B cell (primary cell): ENCODE results near the gene ZNF362. TPM values are rescaled to one million over a fixed set of nuclear protein-coding genes. Genes with fewer than 3 reads are reported as not detected.

Experiments
- ATAC-seq: fragments of 200-7000 bp; cut with Tn5 transposase; one replicate; pipeline ENCODE4 v1.10.0; 2021; ENCODE audit warnings: low read depth, mild to moderate bottlenecking, moderate number of reproducible peaks, moderate library complexity
- CTCF ChIA-PET: fragments of 350-600 bp; sonication (Branson Sonifier 250); formaldehyde crosslinking; loops from one replicate; lab custom pipeline; 2021; ENCODE audit warnings: antibody characterized with exemption, inconsistent platforms; lab: Charles Lee
- POLR2A ChIA-PET: fragments of 350-600 bp; sonication (Branson Sonifier 250); formaldehyde crosslinking; loops from one replicate; lab custom pipeline; 2021; ENCODE audit warnings: antibody characterized with exemption; lab: Charles Lee
- DNase-seq: peaks from one replicate; pipeline ENCODE4 v3.0.0; 2013
- H2AFZ ChIP-seq: 2 replicates; pipeline ENCODE4 v1.6.1; 2012; ENCODE audit warnings: mild to moderate bottlenecking, low read depth, low read length; ENCODE audit not compliant: insufficient read depth, poor library complexity, severe bottlenecking
- H3K27ac ChIP-seq, 2 donors: 1 replicate in 1 of 2; 2 replicates in 1 of 2; pipeline ENCODE4 v1.5.1; 2012 to 2013; ENCODE audit warnings: low read length in 2 of 2, mild to moderate bottlenecking in 2 of 2, moderate library complexity in 1 of 2
- H3K27me3 ChIP-seq, 4 experiments: fragments of 200-600 bp in 1 of 4; sonication (generic) in 1 of 4; replicated peaks in 1 of 4; 1 replicate in 2 of 4; 2 replicates in 2 of 4; pipeline versions ENCODE4 v1.6.1 to v1.7.0; 2013 to 2016; ENCODE audit warnings: low read length in 3 of 4, mild to moderate bottlenecking in 2 of 4, mixed read lengths in 1 of 4, moderate library complexity in 1 of 4; ENCODE audit not compliant: insufficient read depth in 4 of 4, control insufficient read depth in 3 of 4; ENCODE audit errors: control extremely low read depth in 1 of 4
- H3K36me3 ChIP-seq, 2 experiments: replicated peaks in 1 of 2; 1 replicate in 1 of 2; 2 replicates in 1 of 2; pipeline versions ENCODE4 v1.6.1 to v1.7.1; 2013; ENCODE audit warnings: low read length in 1 of 2; ENCODE audit not compliant: insufficient read depth in 2 of 2, control insufficient read depth in 1 of 2; ENCODE audit errors: control extremely low read depth in 1 of 2, extremely low read depth in 1 of 2
- H3K4me1 ChIP-seq, 2 donors: fragments of 200-600 bp in 1 of 2; sonication (generic) in 1 of 2; 1 replicate in 1 of 2; 2 replicates in 1 of 2; pipeline versions ENCODE4 v1.5.1 to v1.6.1; 2013 to 2017; ENCODE audit warnings: low read length in 2 of 2; ENCODE audit not compliant: control insufficient read depth in 2 of 2, insufficient read depth in 2 of 2
- H3K4me2 ChIP-seq: replicated peaks from 2 replicates; pipeline ENCODE3; 2012; ENCODE audit warnings: mild to moderate bottlenecking, low read depth, low read length; ENCODE audit not compliant: poor library complexity, severe bottlenecking
- H3K4me3 ChIP-seq, 5 experiments: fragments of 200-600 bp in 1 of 5; sonication (generic) in 1 of 5; 1 replicate in 3 of 5; 2 replicates in 2 of 5; pipeline versions ENCODE4 v1.5.1 to v1.7.0; 2011 to 2016; ENCODE audit warnings: low read length in 4 of 5, mild to moderate bottlenecking in 4 of 5, low read depth in 2 of 5, control low read depth in 1 of 5, moderate library complexity in 1 of 5; ENCODE audit not compliant: insufficient read depth in 1 of 5; ENCODE audit errors: control extremely low read depth in 1 of 5, extremely low read depth in 1 of 5
- H3K79me2 ChIP-seq: fragments of 200-600 bp; sonication (generic); one replicate; pipeline ENCODE4 v1.6.0; 2016; ENCODE audit warnings: low read length; ENCODE audit not compliant: control insufficient read depth, insufficient read depth
- H3K9ac ChIP-seq: fragments of 200-600 bp; sonication (generic); 2 replicates; pipeline ENCODE4 v1.6.1; 2017; ENCODE audit warnings: mild to moderate bottlenecking, low read length, moderate library complexity
- H3K9me3 ChIP-seq, 3 donors: one replicate each; pipeline versions ENCODE4 v1.6.1 to v1.7.1; 2013; ENCODE audit warnings: low read length in 2 of 3; ENCODE audit not compliant: control insufficient read depth in 2 of 3, insufficient read depth in 1 of 3; ENCODE audit errors: control extremely low read depth in 1 of 3
- H4K20me1 ChIP-seq: 2 replicates; pipeline ENCODE4 v1.6.0; 2012; ENCODE audit warnings: mild to moderate bottlenecking, low read length; ENCODE audit not compliant: insufficient read depth, control insufficient read depth, poor library complexity, severe bottlenecking
- H3K27ac Mint-ChIP-seq: one replicate; pipeline ENCODE4 v1.8.0; 2021; ENCODE audit warnings: mixed read lengths
- H3K27me3 Mint-ChIP-seq: one replicate; pipeline ENCODE4 v1.8.0; 2021; ENCODE audit warnings: mixed read lengths
- H3K4me1 Mint-ChIP-seq: one replicate; pipeline ENCODE4 v1.8.0; 2021; ENCODE audit warnings: mixed read lengths
- H3K4me3 Mint-ChIP-seq: one replicate; pipeline ENCODE4 v1.8.0; 2021; ENCODE audit warnings: mixed read lengths
- H3K9me3 Mint-ChIP-seq: one replicate; pipeline ENCODE4 v1.8.0; 2022; ENCODE audit warnings: mixed read lengths; ENCODE audit not compliant: insufficient read depth
- EZH2 ChIP-seq: IDR thresholded peaks from 2 replicates; pipeline ENCODE4 v1.6.1; 2012; ENCODE audit warnings: borderline replicate concordance, low read depth, mild to moderate bottlenecking, moderate library complexity, low read length; ENCODE audit not compliant: insufficient read depth, poor library complexity, severe bottlenecking
- WGBS: methylation state at CpG from one replicate; pipeline ENCODE4 v1.1.5; 2013; ENCODE audit warnings: missing lambda C conversion rate; ENCODE audit not compliant: insufficient coverage; 5-methylcytosine and 5-hydroxymethylcytosine counted together
- intact Hi-C: fragments of 100-400 bp; cut with micrococcal nuclease; formaldehyde crosslinking; loops from one replicate; pipeline ENCODE4 v1.10.0; 2022
- polyA plus RNA-seq: library from polyadenylated mRNA; depleted of rRNA; stranded (reverse); fragments of >200 nt; gene quantifications from 2 replicates; pipeline ENCODE4 v1.2.3, GENCODE V29; 2012
- total RNA-seq, 2 donors: library from RNA; stranded (reverse); fragments of 120-200 nt in 1 of 2; gene quantifications; 1 replicate in 1 of 2; 2 replicates in 1 of 2; pipeline versions ENCODE4 v1.2.3 to v1.2.4, GENCODE V29; 2013 to 2022
- TF ChIP-seq, protein P1 (sequence below): fragments of 200-600 bp; IDR thresholded peaks from one replicate; pipeline ENCODE4 v1.8.0; 2022; ENCODE audit warnings: antibody characterized with exemption, mild to moderate bottlenecking

The ZNF362 gene
- total and polyA plus RNA-seq, 2 donors (not counting 1 experiment from before 2014, with no cell fraction given), result 14.0 to 20.4 TPM

DNA sequence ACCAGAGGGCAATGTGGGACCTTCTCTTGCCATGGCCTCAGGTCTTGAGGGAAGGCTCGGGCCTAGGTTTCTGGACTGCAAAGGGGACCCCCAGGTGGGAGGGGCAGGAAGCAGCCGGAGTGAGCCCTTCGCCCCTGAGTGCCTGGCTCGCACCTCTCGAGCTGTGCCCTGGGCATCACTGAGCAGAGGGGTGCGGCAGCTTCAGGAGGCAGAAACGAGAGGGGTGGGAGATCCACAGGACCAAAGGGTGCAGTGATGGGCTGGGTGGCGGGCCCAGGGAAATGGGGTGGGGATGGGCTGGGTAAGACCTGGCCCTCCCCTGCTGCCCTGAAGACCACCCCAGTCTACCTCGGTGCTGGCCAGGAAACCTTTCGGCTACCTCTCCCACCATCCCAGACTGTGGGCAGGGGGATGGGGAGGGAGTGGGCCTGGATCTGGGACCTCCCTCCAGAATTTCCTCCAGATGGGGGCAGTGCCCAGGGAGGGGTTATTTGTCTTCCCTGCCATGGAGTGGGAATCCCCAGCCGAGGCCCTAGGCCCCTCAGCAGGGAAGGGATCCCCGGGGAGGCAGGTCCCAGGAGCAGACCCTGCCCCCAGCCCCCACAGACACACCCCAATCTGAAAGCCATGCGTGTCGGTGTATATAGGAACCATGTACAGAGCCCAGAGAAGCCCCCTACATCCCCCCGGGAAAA is 43.3 kb downstream of the ZNF362 start:
- POLR2A ChIA-PET, result interaction anchor here (0.7 kb wide), 1 partner anchor 167 kb away, joined by 3 read pairs; no protein-coding TSS in a partner anchor
- Histone ChIP-seq H3K79me2 (no peaks in the 10 kb centered on the region), H2AFZ (no peak overlapping the region), H3K27ac (no peak overlapping the region), H3K27me3 (no peaks in the 10 kb centered on the region), H4K20me1 (peaks cover under 1% of the 10 kb centered on the region), H3K9ac (no peak overlapping the region), H3K4me2 (no peak overlapping the region), H3K9me3 (no peaks in the 10 kb centered on the region), H3K4me1 (no peaks in the 10 kb centered on the region), H3K4me3 (no peak overlapping the region), H3K36me3 (peaks cover 0 to 33% of the 10 kb centered on the region in 2 experiments)
- H3K27me3 Mint-ChIP-seq, result no peaks in the 10 kb centered on the region
- ATAC-seq (no peak), DNase-seq (no peak)
- intact Hi-C loops, result loop anchor here (5.0 kb wide), 2 partner anchors 53 to 313 kb away; no protein-coding TSS in a partner anchor
- no peaks in the 10 kb centered on the region for H3K9me3 Mint-ChIP-seq
- H3K4me3 Mint-ChIP-seq, result no peak overlapping the region
- CTCF ChIA-PET, result interaction anchor here (1.1 to 8.3 kb wide), 4 partner anchors 17 to 170 kb away, joined by 3 to 210 read pairs (median 76); partner anchors contain the start of gene ZSCAN20
- H3K4me1 Mint-ChIP-seq, result no peaks in the 10 kb centered on the region
- TF ChIP-seq, protein P1, sequence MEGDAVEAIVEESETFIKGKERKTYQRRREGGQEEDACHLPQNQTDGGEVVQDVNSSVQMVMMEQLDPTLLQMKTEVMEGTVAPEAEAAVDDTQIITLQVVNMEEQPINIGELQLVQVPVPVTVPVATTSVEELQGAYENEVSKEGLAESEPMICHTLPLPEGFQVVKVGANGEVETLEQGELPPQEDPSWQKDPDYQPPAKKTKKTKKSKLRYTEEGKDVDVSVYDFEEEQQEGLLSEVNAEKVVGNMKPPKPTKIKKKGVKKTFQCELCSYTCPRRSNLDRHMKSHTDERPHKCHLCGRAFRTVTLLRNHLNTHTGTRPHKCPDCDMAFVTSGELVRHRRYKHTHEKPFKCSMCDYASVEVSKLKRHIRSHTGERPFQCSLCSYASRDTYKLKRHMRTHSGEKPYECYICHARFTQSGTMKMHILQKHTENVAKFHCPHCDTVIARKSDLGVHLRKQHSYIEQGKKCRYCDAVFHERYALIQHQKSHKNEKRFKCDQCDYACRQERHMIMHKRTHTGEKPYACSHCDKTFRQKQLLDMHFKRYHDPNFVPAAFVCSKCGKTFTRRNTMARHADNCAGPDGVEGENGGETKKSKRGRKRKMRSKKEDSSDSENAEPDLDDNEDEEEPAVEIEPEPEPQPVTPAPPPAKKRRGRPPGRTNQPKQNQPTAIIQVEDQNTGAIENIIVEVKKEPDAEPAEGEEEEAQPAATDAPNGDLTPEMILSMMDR, result no peak
- 93% methylated on average over 10 of the region's 15 CpGs for WGBS
- no peak overlapping the region for H3K27ac Mint-ChIP-seq

DNA sequence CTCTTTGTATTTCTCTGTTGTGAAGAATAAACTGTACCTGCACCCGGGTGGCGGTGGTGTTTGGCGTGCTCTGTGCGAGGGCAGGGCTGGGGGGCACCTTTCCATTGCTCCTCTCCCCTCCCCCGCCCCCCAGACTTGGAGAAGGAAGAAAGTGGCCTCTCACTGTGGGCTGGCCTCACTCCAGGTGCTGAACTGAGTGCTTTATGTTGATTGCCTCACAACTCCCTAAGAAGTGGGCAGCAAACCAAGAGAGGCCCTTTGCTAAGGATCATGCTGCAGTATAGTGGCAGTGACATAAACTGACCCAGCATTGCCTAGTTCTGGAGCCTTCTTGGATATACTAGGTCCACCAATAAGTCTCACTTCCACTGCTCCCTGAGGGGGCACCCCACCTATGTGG is 44.4 kb downstream of the ZNF362 start:
- TF ChIP-seq, protein P1, result no peak
- no peak for TF ChIP-seq EZH2
- no peak for DNase-seq
- no peak overlapping the region for H3K9ac ChIP-seq

More for the DNA sequence above, 44.4 kb downstream of the ZNF362 start:
- Histone ChIP-seq H3K4me3 (no peak overlapping the region), H3K79me2 (no peaks in the 10 kb centered on the region), H3K9me3 (no peaks in the 10 kb centered on the region), H3K4me1 (no peaks in the 10 kb centered on the region), H3K36me3 (peaks cover 0 to 25% of the 10 kb centered on the region in 2 experiments), H3K27me3 (no peaks in the 10 kb centered on the region), H4K20me1 (no peaks in the 10 kb centered on the region), H2AFZ (no peak overlapping the region), H3K27ac (no peak overlapping the region), H3K4me2 (no peak overlapping the region)
- peaks cover 1% of the 10 kb centered on the region for H3K27me3 Mint-ChIP-seq
- no peaks in the 10 kb centered on the region for H3K9me3 Mint-ChIP-seq
- H3K27ac Mint-ChIP-seq, result no peak overlapping the region
- ATAC-seq, result no peak
- CTCF ChIA-PET, result interaction anchor here (0.7 kb wide), 2 partner anchors 177 to 443 kb away, joined by 3 read pairs; no protein-coding TSS in a partner anchor
- POLR2A ChIA-PET, result no interaction called here
- no CpG with 5 or more reads among the region's 5 CpGs for WGBS
- intact Hi-C loops, result no loop called here
- H3K4me3 Mint-ChIP-seq, result no peak overlapping the region
- no peaks in the 10 kb centered on the region for H3K4me1 Mint-ChIP-seq
